ENCODE measurements around the gene SIRPA. TPM values are rescaled to one million over a fixed set of nuclear protein-coding genes. Genes with fewer than 3 reads are reported as not detected.

SIRPA gene
- total RNA-seq, 2 experiments from 2014 or later: 0.12 to 0.31 TPM

- no peaks in the 10 kb centered on the region for H3K36me3 Mint-ChIP-seq
- peaks cover 12% of the 10 kb centered on the region for H3K27me3 Mint-ChIP-seq
- DNase-seq: no peak
- no peak overlapping the region for H3K27ac Mint-ChIP-seq
- H3K9me3 Mint-ChIP-seq: no peaks in the 10 kb centered on the region
- no peaks in the 10 kb centered on the region for H3K4me1 Mint-ChIP-seq
- no peak overlapping the region for H3K4me3 Mint-ChIP-seq
These were observed 76.8 kb downstream of the SIRPA start for GRCh38 chr20:1971893-1972586.

DNA sequence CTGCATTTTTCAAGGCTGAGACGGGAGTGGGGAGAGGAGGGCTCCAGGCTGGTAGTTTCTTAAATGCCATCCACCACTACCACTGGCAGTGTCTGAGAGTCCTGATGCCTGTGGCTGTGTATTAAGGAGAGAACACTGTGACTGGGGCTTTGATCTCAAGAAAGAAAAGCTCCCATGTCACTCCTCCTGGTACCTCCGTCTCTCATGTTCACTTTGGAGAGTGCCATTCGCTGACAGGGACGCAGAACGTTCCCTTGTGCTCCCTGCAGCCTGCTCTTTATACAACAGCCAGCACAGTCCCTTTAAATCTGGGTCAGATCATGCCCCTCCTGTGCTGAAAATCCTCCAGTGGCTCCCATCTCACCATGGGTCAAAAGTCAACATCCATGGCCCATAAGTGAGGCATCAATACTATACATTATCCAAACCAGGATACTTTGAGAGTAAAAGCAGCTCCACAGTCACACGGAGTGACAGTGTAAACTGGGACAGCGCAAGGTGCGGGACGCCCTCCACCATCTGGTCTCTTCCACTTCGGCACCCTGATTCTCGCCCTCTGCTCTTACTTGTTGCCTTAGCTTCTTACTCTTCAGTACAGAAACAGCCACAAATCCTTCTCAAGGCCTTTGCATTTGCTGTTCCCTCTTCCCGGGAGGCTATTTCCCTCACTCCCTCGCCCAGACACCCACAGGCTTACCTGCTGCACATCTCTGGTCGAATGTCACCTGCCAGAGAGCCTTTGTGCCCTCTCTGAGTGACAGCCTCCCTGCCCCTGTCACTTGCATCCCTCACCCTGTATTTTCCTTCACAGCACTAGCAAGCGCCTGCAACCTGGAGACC is 78.6 kb downstream of the SIRPA start:
- no peaks in the 10 kb centered on the region for H3K9me3 Mint-ChIP-seq
- peaks cover 17% of the 10 kb centered on the region for H3K27me3 Mint-ChIP-seq
- no peak for DNase-seq
- H3K4me3 Mint-ChIP-seq: no peak overlapping the region
- H3K36me3 Mint-ChIP-seq: no peaks in the 10 kb centered on the region
- no peak overlapping the region for H3K27ac Mint-ChIP-seq
- no peaks in the 10 kb centered on the region for H3K4me1 Mint-ChIP-seq

DNA sequence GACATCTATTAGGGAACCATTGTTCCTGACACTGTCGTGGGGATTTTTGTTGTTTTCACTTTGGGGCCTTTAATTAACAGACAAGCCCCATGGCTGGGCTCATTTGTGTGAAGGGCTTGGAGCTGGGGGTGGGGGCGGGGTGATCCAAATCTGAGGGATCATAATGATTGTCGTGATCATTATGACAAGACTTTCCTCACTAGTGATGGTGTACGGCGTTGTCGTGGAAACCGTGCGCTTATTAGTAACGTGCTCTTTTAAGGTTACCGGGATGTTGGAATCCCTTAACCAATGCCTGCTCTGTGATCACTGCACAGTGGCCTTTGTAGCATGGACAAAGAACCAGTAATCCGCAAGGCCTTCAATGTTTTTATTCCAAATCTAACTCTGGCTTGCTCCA is 80.1 kb downstream of the SIRPA start:
- Mint-ChIP-seq H3K9me3 (no peaks in the 10 kb centered on the region), H3K4me3 (no peak overlapping the region), H3K36me3 (no peaks in the 10 kb centered on the region)

DNA sequence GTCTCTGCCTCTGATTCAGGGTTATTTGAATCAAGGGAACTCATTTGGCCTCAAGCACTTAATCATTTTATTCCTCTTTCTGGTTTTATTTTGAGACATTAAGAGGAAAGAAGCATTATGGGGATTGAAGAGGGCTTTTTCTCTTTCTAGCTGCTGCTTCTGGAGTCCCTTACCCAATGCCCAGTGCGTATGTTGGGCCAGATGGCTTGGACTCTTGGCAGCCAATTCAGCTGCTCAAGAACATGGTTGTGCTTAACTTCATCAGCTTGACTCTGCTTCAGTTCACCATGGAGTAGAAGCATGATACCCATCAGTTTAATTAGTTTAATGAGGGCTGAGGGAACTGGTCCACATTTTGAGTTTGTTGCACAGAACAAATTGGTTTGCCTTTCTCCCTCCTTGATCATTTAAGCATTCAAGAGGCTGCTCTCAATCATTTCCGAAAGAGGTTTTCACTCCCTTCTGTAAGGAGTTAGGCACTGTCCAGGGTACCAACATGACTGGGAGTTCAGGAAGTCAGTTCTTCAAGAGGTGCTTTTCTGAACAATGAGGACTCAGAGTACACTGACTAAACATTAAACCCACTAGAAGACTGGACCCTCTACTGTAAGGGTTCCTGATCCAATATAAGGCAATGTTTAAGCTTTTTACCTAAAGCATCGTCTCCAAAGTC is 84.0 kb downstream of the SIRPA start:
- no peaks in the 10 kb centered on the region for H3K9me3 Mint-ChIP-seq
- H3K36me3 Mint-ChIP-seq: no peaks in the 10 kb centered on the region
- H3K4me1 Mint-ChIP-seq: no peaks in the 10 kb centered on the region
- H3K27ac Mint-ChIP-seq: no peak overlapping the region
- H3K27me3 Mint-ChIP-seq: peaks cover 27% of the 10 kb centered on the region
- H3K4me3 Mint-ChIP-seq: no peak overlapping the region
- DNase-seq: no peak

More for the DNA sequence above, 80.1 kb downstream of the SIRPA start:
- no peak for DNase-seq
- H3K27ac Mint-ChIP-seq: no peak overlapping the region
- H3K4me1 Mint-ChIP-seq: no peaks in the 10 kb centered on the region
- peaks cover 22% of the 10 kb centered on the region for H3K27me3 Mint-ChIP-seq

- no peaks in the 10 kb centered on the region for H3K4me1 Mint-ChIP-seq
- no peak overlapping the region for H3K4me3 Mint-ChIP-seq
- no peak overlapping the region for H3K27ac Mint-ChIP-seq
- H3K36me3 Mint-ChIP-seq: no peaks in the 10 kb centered on the region
- H3K9me3 Mint-ChIP-seq: no peaks in the 10 kb centered on the region
- DNase-seq: no peak
- H3K27me3 Mint-ChIP-seq: peaks cover 30% of the 10 kb centered on the region
These were observed 87.5 kb downstream of the SIRPA start for GRCh38 chr20:1982686-1983085.

DNA sequence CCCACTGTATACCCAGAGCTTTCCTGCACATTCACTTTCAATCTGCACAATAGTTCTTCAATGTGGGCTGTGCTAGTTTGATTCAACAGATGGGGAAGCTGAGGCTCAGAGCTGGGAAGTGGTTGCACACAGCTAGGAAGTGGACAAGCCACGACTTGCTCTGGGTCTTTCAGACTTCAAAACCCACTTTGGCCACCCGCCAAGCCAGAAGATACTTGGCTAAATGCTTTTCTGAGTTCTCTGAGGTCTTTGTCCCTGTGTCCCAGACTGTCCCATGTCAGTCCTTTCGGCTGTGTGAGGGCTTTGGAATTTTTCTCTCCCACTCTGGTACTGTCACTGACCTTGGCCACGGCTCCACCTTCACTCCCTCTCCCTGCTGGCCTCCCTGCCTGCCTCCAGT is 88.1 kb downstream of the SIRPA start:
- Mint-ChIP-seq H3K36me3 (no peaks in the 10 kb centered on the region), H3K4me3 (no peak overlapping the region), H3K27ac (no peak overlapping the region), H3K27me3 (peaks cover 24% of the 10 kb centered on the region), H3K9me3 (no peaks in the 10 kb centered on the region), H3K4me1 (no peaks in the 10 kb centered on the region)
- DNase-seq: no peak

DNA sequence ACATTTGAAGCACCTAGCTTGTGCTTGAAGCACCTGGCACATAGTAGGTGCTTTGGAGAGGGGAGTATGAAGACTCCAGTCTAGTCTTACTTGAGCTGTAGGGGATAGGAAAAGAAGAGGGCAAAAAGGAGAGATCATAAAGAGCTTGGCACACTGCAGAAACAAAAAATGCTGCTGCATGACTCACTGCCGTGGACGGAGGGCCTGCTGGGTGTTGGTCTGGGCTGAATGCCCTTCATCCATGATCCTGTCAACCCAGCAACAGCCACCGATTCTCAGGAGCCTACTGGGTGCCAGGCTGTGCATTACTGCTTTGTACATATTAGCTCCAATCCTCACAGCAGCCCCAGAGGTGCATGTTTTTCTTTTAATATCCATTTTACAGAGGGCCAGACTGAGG is 92.6 kb downstream of the SIRPA start:
- Mint-ChIP-seq H3K36me3 (no peaks in the 10 kb centered on the region), H3K27me3 (peaks cover 33% of the 10 kb centered on the region), H3K4me1 (no peaks in the 10 kb centered on the region), H3K27ac (no peak overlapping the region), H3K9me3 (no peaks in the 10 kb centered on the region), H3K4me3 (no peak overlapping the region)
- no peak for DNase-seq

Other genes with a start within 250 kb of the SIRPA start
- gene SIRPG, start 237.6 kb upstream of the SIRPA start, total RNA-seq: 10 to 100 TPM; 34.1 to 35.8 TPM
- not detected for gene PDYN, start 98.7 kb downstream of the SIRPA start, total RNA-seq
- 10 to 100 TPM; 19.1 to 19.9 TPM for gene STK35, start 206.4 kb downstream of the SIRPA start, total RNA-seq

Measured in activated naive CD8-positive, alpha-beta T cell treated with anti-CD3 and anti-CD28 coated beads for 36 hours (primary cell).